DND-41 (cell line): ENCODE results near the gene OR2T29.
"Not testable (repeated sequence)": the region's sequence is repeated elsewhere in the genome, so short reads cannot be mapped to it uniquely, and the experiment has no call there.

Source experiments
- ATAC-seq: fragments of 200-7000 bp; cut with Tn5 transposase; 3 replicates; pipeline ENCODE4 v1.9.1; 2021; ENCODE audit warnings: low read depth; ENCODE audit not compliant: insufficient read depth
- DNase-seq: peaks from one replicate; pipeline ENCODE4 v3.0.0-alpha.2; 2020
- H2AFZ ChIP-seq: 2 replicates; pipeline ENCODE4 v1.6.0; 2012; ENCODE audit warnings: low read depth, low read length
- H3K27ac ChIP-seq: 2 replicates; pipeline ENCODE4 v1.5.1; 2012; ENCODE audit warnings: low read length, inconsistent platforms
- H3K27me3 ChIP-seq: fragments of 200-600 bp; sonication (generic); 2 replicates; pipeline ENCODE4 v1.6.0; 2012; ENCODE audit warnings: low read length, mild to moderate bottlenecking, inconsistent platforms; ENCODE audit not compliant: insufficient read depth, poor library complexity
- H3K36me3 ChIP-seq: 2 replicates; pipeline ENCODE4 v1.5.1; 2012; ENCODE audit warnings: low read length, inconsistent platforms; ENCODE audit not compliant: insufficient read depth
- H3K4me1 ChIP-seq: 2 replicates; pipeline ENCODE4 v1.5.1; 2012; ENCODE audit warnings: mild to moderate bottlenecking, low read length; ENCODE audit not compliant: insufficient read depth
- H3K4me2 ChIP-seq: 2 replicates; pipeline ENCODE4 v1.6.0; 2012; ENCODE audit warnings: mild to moderate bottlenecking, moderate library complexity, low read length, inconsistent platforms; ENCODE audit not compliant: insufficient read depth
- H3K4me3 ChIP-seq, 2 experiments: fragments of 200-600 bp in 1 of 2; shearing (Covaris generic) in 1 of 2; 2 replicates each; pipeline ENCODE4 v1.5.1; 2012 to 2016; ENCODE audit warnings: inconsistent platforms in 2 of 2, low read length in 2 of 2, mild to moderate bottlenecking in 2 of 2, low read depth in 1 of 2, moderate library complexity in 1 of 2
- H3K79me2 ChIP-seq: 2 replicates; pipeline ENCODE4 v1.6.0; 2012; ENCODE audit warnings: low read length, inconsistent platforms; ENCODE audit not compliant: insufficient read depth
- H3K9ac ChIP-seq: 2 replicates; pipeline ENCODE4 v1.6.0; 2012; ENCODE audit warnings: low read depth, mild to moderate bottlenecking, inconsistent platforms, low read length, moderate library complexity
- H3K9me3 ChIP-seq: 2 replicates; pipeline ENCODE4 v1.5.1; 2012; ENCODE audit warnings: low read length, moderate library complexity, mild to moderate bottlenecking, inconsistent platforms; ENCODE audit not compliant: insufficient read depth, severe bottlenecking
- H4K20me1 ChIP-seq: 2 replicates; pipeline ENCODE4 v1.6.0; 2012; ENCODE audit warnings: low read length; ENCODE audit not compliant: insufficient read depth
- CTCF ChIP-seq: IDR thresholded peaks from 2 replicates; pipeline ENCODE4 v1.5.1; 2012; ENCODE audit warnings: borderline replicate concordance, low read length, moderate library complexity, mild to moderate bottlenecking; ENCODE audit not compliant: poor library complexity, severe bottlenecking; ENCODE audit errors: extremely low read depth
- EZH2 ChIP-seq: IDR thresholded peaks from 3 replicates; pipeline ENCODE4 v1.6.1; 2012; ENCODE audit warnings: borderline replicate concordance, low read depth, mild to moderate bottlenecking, moderate library complexity, low read length, inconsistent platforms; ENCODE audit not compliant: severe bottlenecking

The OR2T29 gene

GRCh38 chr1:248576260-248576980, 13.8 kb upstream of the OR2T29 start:
- Histone ChIP-seq H3K27ac (no peak overlapping the region), H2AFZ (no peak overlapping the region), H3K27me3 (no peaks in the 10 kb centered on the region), H3K4me1 (no peaks in the 10 kb centered on the region), H3K4me3 (no peak overlapping the region), H3K36me3 (no peaks in the 10 kb centered on the region), H3K79me2 (no peaks in the 10 kb centered on the region), H3K9ac (no peak overlapping the region), H3K4me2 (no peak overlapping the region), H3K9me3 (no peaks in the 10 kb centered on the region), H4K20me1 (no peaks in the 10 kb centered on the region)
- ATAC-seq = no peak
- DNase-seq = no peak
- TF ChIP-seq CTCF (no peak), EZH2 (no peak)

- not testable (repeated sequence) for H3K4me1 ChIP-seq, DNase-seq, H3K4me3 ChIP-seq, H3K9me3 ChIP-seq, H3K27me3 ChIP-seq, H4K20me1 ChIP-seq, H2AFZ ChIP-seq, H3K36me3 ChIP-seq, H3K27ac ChIP-seq, ATAC-seq, H3K9ac ChIP-seq, H3K4me2 ChIP-seq, H3K79me2 ChIP-seq
Observed at GRCh38 chr1:248574657-248575056, 12.1 kb upstream of the OR2T29 start, which contains the start of gene OR2T34. Gene OR2T34 (minus strand): TSS chr1:248574757. CDS start chr1:248574757, 0 bp downstream.

GRCh38 chr1:248573856-248574255, 11.3 kb upstream of the OR2T29 start:
- not testable (repeated sequence) for H3K27ac ChIP-seq, H2AFZ ChIP-seq, H3K27me3 ChIP-seq, H3K9me3 ChIP-seq, H3K4me1 ChIP-seq, H3K9ac ChIP-seq, DNase-seq, H3K4me2 ChIP-seq, H4K20me1 ChIP-seq, H3K79me2 ChIP-seq, H3K36me3 ChIP-seq, H3K4me3 ChIP-seq, ATAC-seq

GRCh38 chr1:248572049-248572448, 9.5 kb upstream of the OR2T29 start:
- not testable (repeated sequence) for ATAC-seq, H3K27ac ChIP-seq

GRCh38 chr1:248570811-248571210, 8.2 kb upstream of the OR2T29 start:
- not testable (repeated sequence) for H3K36me3 ChIP-seq, H3K79me2 ChIP-seq, H3K27me3 ChIP-seq, H3K4me1 ChIP-seq, H3K9ac ChIP-seq, H3K9me3 ChIP-seq, H4K20me1 ChIP-seq, ATAC-seq, H2AFZ ChIP-seq, DNase-seq, H3K4me3 ChIP-seq, H3K27ac ChIP-seq, H3K4me2 ChIP-seq

More at GRCh38 chr1:248572049-248572448, 9.5 kb upstream of the OR2T29 start:
- H3K27me3 ChIP-seq, DNase-seq, H3K4me2 ChIP-seq, H3K9me3 ChIP-seq, H3K79me2 ChIP-seq, H3K4me1 ChIP-seq, H4K20me1 ChIP-seq, H3K4me3 ChIP-seq, H2AFZ ChIP-seq, H3K36me3 ChIP-seq, H3K9ac ChIP-seq: not testable (repeated sequence)

GRCh38 chr1:248569049-248569448, 6.5 kb upstream of the OR2T29 start:
- not testable (repeated sequence) for H3K79me2 ChIP-seq, H3K4me2 ChIP-seq, ATAC-seq, H4K20me1 ChIP-seq, H3K9ac ChIP-seq, H3K36me3 ChIP-seq, DNase-seq, H2AFZ ChIP-seq, H3K27me3 ChIP-seq, H3K4me3 ChIP-seq, H3K9me3 ChIP-seq, H3K27ac ChIP-seq
- H3K4me1 ChIP-seq = peaks cover 13% of the 10 kb centered on the region; the same call in 1 of the 2 replicates

GRCh38 chr1:248565530-248566373, 3.2 kb upstream of the OR2T29 start:
- Histone ChIP-seq H3K4me3 (peak overlapping the region; percentile 14 to 56; a peak in 3 of 4 replicates), H3K4me2 (peak overlapping the region; percentile 63), H3K27ac (peak overlapping the region; percentile 96), H3K4me1 (peaks cover 13% of the 10 kb centered on the region; the same call in 1 of the 2 replicates), H3K9ac (peak overlapping the region; percentile 57), H2AFZ (peak overlapping the region; percentile 78)
- H3K36me3 ChIP-seq, H3K27me3 ChIP-seq, H4K20me1 ChIP-seq, H3K79me2 ChIP-seq, H3K9me3 ChIP-seq: not testable (repeated sequence)
- DNase-seq (peak; percentile 48), ATAC-seq (peak; percentile 97)
